SK-N-MC (cell line): Measurements from ENCODE around the gene QKI.

Source experiments
- DNase-seq: peaks from one replicate; pipeline ENCODE4 v3.0.0-alpha.2; 2011; ENCODE audit warnings: low read depth, low spot score
- H3K27ac ChIP-seq: fragments of 200-600 bp; sonication (generic); 2 replicates; pipeline ENCODE4 v1.5.1; 2016; ENCODE audit warnings: mixed run types
- H3K36me3 ChIP-seq: fragments of 200-600 bp; sonication (generic); 2 replicates; pipeline ENCODE4 v1.6.1; 2017; ENCODE audit warnings: antibody characterized with exemption, low read length, mixed read lengths; ENCODE audit not compliant: insufficient read depth
- H3K4me3 ChIP-seq: fragments of 200-600 bp; sonication (generic); 2 replicates; pipeline ENCODE4 v1.5.1; 2016
- H3K9ac ChIP-seq: fragments of 200-600 bp; sonication (generic); 2 replicates; pipeline ENCODE4 v1.8.0; 2017; ENCODE audit warnings: mixed run types, mixed read lengths; ENCODE audit not compliant: insufficient read length
- H3K9me3 ChIP-seq: fragments of 200-600 bp; sonication (generic); 2 replicates; pipeline ENCODE4 v1.6.1; 2017; ENCODE audit warnings: low read depth, mild to moderate bottlenecking, antibody characterized with exemption, low read length, moderate library complexity, mixed read lengths
- EZH2 ChIP-seq: fragments of 200-600 bp; sonication (generic); IDR thresholded peaks from one replicate; pipeline ENCODE4 v1.6.1; 2017; ENCODE audit warnings: antibody characterized with exemption
- FOXP2 ChIP-seq: optimal IDR thresholded peaks from 2 replicates; pipeline ENCODE3; 2011; ENCODE audit warnings: mild to moderate bottlenecking, moderate library complexity; ENCODE audit not compliant: insufficient read depth; ENCODE audit errors: extremely low read length, control extremely low read depth
- POLR2AphosphoS5 ChIP-seq: IDR thresholded peaks from 2 replicates; pipeline ENCODE4 v1.6.1; 2012; ENCODE audit warnings: mild to moderate bottlenecking, low read depth, low read length, borderline replicate concordance

Gene QKI

DNA sequence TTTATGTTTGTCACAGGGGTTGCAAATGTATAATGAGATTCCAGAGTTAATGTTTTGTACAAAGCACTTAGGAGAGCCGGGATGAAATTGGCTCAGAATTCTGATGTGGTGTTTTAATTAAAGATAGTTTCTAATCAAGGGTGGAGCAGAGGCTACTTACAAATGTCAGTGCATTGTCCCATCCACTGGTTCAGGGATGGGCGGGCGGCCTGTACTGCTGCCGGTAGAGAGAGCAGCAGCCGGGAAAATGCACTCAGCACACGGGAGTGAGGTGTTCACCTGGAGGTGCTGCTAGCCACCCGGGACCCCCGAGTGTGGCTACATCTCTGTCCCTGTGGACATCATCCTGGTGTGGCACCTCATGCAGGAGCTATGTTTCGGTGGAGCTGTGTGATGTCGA lies 193.3 kb downstream of the QKI start:
- Histone ChIP-seq H3K4me3 (no peak overlapping the region), H3K9me3 (no peaks in the 10 kb centered on the region), H3K9ac (no peak overlapping the region), H3K27ac (no peak overlapping the region), H3K36me3 (no peaks in the 10 kb centered on the region)
- no peak for DNase-seq
- TF ChIP-seq FOXP2 (no peak), EZH2 (no peak), POLR2AphosphoS5 (no peak)

DNA sequence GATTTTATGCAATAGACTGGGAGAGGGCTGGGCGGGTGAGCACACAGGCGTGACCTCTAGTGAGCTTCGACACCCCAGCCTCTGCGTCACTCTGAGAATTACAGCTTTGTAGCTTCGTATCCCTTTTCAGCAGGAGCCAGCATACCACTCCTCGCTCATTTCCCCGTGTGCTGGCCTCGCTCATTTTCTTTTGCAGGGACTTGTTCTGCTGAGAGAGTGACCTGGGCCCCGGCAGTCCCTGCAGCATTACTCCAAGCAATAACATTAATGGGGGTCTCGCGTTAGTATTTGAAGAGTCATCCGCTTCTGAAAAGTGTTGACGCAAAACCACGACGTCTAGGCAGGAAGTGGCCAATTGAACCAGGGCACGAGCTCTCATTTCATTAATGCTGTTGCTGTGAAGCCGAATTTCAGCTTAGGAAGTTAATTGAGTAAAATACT lies 193.7 kb downstream of the QKI start:
- Histone ChIP-seq H3K27ac (no peak overlapping the region), H3K9me3 (no peaks in the 10 kb centered on the region), H3K36me3 (no peaks in the 10 kb centered on the region), H3K9ac (no peak overlapping the region), H3K4me3 (no peak overlapping the region)
- DNase-seq = peak; percentile 2
- TF ChIP-seq POLR2AphosphoS5 (no peak), FOXP2 (no peak), EZH2 (no peak)

DNA sequence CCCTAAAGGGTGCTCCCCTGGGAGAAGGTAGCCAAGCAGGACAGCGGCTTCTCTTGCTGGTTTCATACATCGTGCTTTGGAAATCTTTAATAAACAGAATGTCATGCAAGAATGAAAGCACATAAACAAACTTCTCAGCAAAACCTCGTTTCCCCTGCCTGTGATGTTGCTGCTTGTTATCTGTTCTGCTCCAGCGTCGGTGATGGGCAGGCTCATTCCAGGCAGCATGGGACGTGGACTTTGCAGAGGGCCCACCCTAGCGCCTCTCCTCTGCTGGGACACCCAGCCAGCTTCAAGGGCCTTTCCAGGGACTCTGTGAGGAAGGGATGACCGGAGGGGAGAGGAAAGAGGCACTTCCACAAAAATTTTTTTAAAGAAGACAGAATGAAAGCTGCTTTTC lies 197.7 kb downstream of the QKI start:
- H3K9me3 ChIP-seq = no peaks in the 10 kb centered on the region
- DNase-seq = no peak
- no peaks in the 10 kb centered on the region for H3K36me3 ChIP-seq
- H3K4me3 ChIP-seq = no peak overlapping the region
- H3K9ac ChIP-seq = no peak overlapping the region
- no peak overlapping the region for H3K27ac ChIP-seq
- TF ChIP-seq POLR2AphosphoS5 (no peak), FOXP2 (no peak), EZH2 (no peak)

DNA sequence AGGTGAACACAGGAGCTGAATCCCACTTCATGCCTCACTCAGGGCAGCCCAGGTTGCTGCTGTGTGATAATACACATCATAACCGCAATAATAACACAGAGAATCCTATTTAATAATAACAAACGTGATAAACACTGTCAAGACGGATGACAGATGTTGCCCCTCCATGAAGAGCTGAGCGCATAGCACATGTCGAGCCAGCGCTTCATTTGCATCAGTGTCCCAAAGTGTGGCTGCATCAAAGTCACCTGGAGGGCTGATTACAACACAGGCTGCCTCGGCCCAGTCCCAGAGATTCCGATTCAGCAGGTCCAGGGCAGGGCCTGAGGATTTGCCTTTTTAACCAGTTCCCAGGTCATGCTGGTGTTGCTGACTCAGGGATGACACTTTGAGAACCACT lies 198.5 kb downstream of the QKI start:
- Histone ChIP-seq H3K4me3 (no peak overlapping the region), H3K9me3 (no peaks in the 10 kb centered on the region), H3K27ac (no peak overlapping the region), H3K36me3 (no peaks in the 10 kb centered on the region), H3K9ac (no peak overlapping the region)
- no peak for DNase-seq
- no peak for TF ChIP-seq EZH2
- TF ChIP-seq FOXP2 = no peak
- no peak for TF ChIP-seq POLR2AphosphoS5

DNA sequence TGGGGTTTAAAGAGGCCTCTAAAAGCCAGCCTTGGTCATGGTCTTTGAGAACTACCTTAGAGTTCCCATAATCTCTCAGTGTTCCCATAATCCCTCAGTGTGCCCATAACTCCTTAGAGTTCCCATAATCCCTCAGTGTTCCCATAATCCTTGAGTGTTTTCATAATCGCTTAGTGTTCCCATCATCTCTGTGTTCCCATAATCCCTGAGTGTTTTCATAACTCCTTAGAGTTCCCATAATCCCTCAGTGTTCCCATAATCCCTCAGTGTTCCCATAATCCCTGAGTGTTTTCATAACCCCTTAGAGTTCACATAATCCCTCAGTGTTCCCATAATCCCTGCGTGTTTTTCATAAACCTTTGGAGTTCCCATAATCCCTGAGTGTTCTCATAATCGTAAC lies 199.2 kb downstream of the QKI start:
- no peaks in the 10 kb centered on the region for H3K36me3 ChIP-seq
- H3K9ac ChIP-seq = no peak overlapping the region
- H3K27ac ChIP-seq = no peak overlapping the region
- TF ChIP-seq FOXP2 (no peak), EZH2 (no peak), POLR2AphosphoS5 (no peak)
- no peak for DNase-seq
- no peaks in the 10 kb centered on the region for H3K9me3 ChIP-seq
- H3K4me3 ChIP-seq = no peak overlapping the region

DNA sequence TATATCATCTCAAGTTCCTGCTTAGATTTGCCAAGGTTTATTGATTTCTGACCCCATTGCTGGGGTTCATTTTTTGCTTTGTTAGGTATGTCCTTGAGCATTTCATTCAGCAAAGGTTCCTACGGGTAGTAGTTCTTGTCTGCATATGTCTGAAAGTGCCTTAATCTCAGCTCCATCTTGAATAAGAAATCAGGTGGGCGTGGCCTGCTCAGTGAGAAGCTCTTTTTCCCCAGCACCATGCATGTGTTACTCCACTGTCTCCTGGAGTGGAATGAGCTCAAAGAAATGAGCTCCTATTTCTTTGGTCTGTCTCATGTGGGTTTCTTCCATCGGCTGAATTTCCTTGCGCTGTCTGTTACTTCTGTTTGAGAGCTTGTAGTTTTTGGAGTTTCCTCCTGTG lies 201.9 kb downstream of the QKI start:
- Histone ChIP-seq H3K9me3 (no peaks in the 10 kb centered on the region), H3K36me3 (no peaks in the 10 kb centered on the region), H3K4me3 (no peak overlapping the region), H3K27ac (no peak overlapping the region), H3K9ac (no peak overlapping the region)
- TF ChIP-seq EZH2 = no peak
- no peak for TF ChIP-seq FOXP2
- TF ChIP-seq POLR2AphosphoS5 = no peak
- DNase-seq = no peak

DNA sequence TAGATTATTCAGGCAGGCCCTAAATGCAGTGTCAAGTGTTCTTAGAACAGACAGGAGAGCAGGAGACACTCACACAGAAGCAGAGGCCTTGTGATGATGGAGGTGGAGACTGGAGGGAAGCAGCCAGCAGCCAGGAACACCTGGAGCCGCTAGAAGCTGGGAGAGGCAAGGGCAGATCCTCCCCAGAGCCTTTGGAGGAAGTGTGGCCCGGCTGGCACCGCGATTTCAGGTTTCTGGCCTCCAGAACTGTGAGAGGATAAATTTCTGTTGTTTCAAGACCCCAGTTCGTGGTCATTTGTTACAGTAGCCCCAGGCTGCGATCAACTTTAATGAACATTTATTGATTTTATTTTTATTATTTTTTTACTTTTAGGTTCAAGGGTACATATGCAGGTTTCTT lies 203.0 kb downstream of the QKI start:
- TF ChIP-seq POLR2AphosphoS5 = no peak
- TF ChIP-seq EZH2 = no peak
- no peak for TF ChIP-seq FOXP2
- H3K27ac ChIP-seq = no peak overlapping the region
- no peaks in the 10 kb centered on the region for H3K9me3 ChIP-seq
- H3K36me3 ChIP-seq = no peaks in the 10 kb centered on the region
- no peak overlapping the region for H3K4me3 ChIP-seq
- DNase-seq = no peak
- no peak overlapping the region for H3K9ac ChIP-seq

DNA sequence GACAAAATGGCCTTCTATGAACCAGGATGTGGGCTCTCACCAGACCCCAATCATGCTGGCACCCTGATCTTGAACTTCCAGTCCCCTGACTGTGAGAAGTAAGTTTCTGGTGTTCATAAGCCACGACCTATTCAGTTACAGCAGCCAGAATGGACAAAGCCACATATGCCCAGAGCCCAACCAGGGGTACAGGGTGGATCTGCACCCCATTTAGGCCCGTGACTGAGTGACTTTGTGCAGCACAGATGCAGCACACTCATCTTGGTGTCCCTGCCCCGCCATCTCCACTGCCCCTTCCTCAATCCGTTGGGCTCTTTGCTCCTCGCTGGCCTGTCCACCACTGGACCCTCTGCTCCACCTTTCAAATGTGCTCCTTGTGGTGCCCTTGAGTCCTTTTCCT lies 205.6 kb downstream of the QKI start:
- no peaks in the 10 kb centered on the region for H3K36me3 ChIP-seq
- H3K9me3 ChIP-seq = no peaks in the 10 kb centered on the region
- no peak overlapping the region for H3K27ac ChIP-seq
- no peak for DNase-seq
- H3K4me3 ChIP-seq = no peak overlapping the region
- H3K9ac ChIP-seq = no peak overlapping the region
- no peak for TF ChIP-seq POLR2AphosphoS5
- no peak for TF ChIP-seq FOXP2
- TF ChIP-seq EZH2 = no peak

DNA sequence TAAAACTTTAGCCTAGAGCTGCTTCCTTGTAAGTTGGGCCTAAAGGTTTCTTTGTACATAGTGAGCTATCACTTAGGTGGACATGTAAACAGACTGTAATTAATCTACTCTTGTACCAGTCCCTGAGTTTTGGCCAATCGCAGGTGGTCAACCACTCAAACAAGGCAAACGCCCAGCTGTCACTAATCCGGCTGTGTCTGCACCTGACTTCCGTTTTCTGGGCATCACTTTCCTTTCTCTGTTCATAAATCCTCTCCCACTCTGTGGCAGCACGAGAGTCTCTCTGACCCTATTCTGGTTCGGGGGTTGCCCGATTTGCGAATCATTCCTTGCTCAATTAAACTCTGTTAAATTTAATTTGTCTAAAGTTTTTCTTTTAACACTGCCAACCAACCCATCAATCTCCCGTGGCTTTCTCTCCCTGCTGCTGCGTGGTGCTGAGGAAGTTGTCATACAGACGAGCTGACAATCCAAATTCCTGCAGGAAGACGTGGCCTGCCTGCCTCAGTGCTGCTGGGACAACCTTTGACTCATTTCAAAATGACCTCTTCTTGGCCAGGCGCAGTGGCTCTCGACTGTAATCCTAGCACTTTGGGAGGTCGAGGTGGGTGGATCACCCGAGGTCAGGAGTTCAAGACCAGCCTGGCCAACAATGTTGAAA lies 206.3 kb downstream of the QKI start:
- no peaks in the 10 kb centered on the region for H3K36me3 ChIP-seq
- no peak overlapping the region for H3K9ac ChIP-seq
- H3K27ac ChIP-seq = no peak overlapping the region
- no peak for DNase-seq
- H3K4me3 ChIP-seq = no peak overlapping the region
- TF ChIP-seq FOXP2 (no peak), POLR2AphosphoS5 (no peak), EZH2 (no peak)
- H3K9me3 ChIP-seq = no peaks in the 10 kb centered on the region
